ENCODE data around the gene TTYH3. TPM values are rescaled to one million over a fixed set of nuclear protein-coding genes. Genes with fewer than 3 reads are reported as not detected.

TTYH3 gene
- total RNA-seq, 1 donor from 2014 or later, result 106 TPM

- peaks cover 10% of the 10 kb centered on the region for H3K27me3 ChIP-seq (ENCODE audit: control insufficient read depth, insufficient read depth, low read length)
- no peak for DNase-seq (ENCODE audit: low read depth)
- no peaks in the 10 kb centered on the region for H3K36me3 ChIP-seq (ENCODE audit: control insufficient read depth, insufficient read depth, low read length)
- no peak overlapping the region for H3K4me3 ChIP-seq (ENCODE audit: low read depth, low read length)
- TF ChIP-seq, protein P1, sequence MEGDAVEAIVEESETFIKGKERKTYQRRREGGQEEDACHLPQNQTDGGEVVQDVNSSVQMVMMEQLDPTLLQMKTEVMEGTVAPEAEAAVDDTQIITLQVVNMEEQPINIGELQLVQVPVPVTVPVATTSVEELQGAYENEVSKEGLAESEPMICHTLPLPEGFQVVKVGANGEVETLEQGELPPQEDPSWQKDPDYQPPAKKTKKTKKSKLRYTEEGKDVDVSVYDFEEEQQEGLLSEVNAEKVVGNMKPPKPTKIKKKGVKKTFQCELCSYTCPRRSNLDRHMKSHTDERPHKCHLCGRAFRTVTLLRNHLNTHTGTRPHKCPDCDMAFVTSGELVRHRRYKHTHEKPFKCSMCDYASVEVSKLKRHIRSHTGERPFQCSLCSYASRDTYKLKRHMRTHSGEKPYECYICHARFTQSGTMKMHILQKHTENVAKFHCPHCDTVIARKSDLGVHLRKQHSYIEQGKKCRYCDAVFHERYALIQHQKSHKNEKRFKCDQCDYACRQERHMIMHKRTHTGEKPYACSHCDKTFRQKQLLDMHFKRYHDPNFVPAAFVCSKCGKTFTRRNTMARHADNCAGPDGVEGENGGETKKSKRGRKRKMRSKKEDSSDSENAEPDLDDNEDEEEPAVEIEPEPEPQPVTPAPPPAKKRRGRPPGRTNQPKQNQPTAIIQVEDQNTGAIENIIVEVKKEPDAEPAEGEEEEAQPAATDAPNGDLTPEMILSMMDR (IDR thresholded peaks at IDR 0.05; ENCODE audit: insufficient read depth, low read length, poor library complexity, severe bottlenecking), result no peak
Measured at GRCh38 chr7:2666155-2666554, 34.4 kb downstream of the TTYH3 start.

GRCh38 chr7:2666588-2667250 lies 34.9 kb downstream of the TTYH3 start:
- peaks cover 12% of the 10 kb centered on the region for H3K27me3 ChIP-seq (ENCODE audit: control insufficient read depth, insufficient read depth, low read length)
- H3K4me3 ChIP-seq (ENCODE audit: low read depth, low read length), result no peak overlapping the region
- TF ChIP-seq, protein P1 (IDR thresholded peaks at IDR 0.05; ENCODE audit: insufficient read depth, low read length, poor library complexity, severe bottlenecking), result no peak
- DNase-seq (ENCODE audit: low read depth), result no peak
- no peaks in the 10 kb centered on the region for H3K36me3 ChIP-seq (ENCODE audit: control insufficient read depth, insufficient read depth, low read length)

GRCh38 chr7:2667843-2668242 lies 36.1 kb downstream of the TTYH3 start:
- H3K36me3 ChIP-seq (ENCODE audit: control insufficient read depth, insufficient read depth, low read length), result no peaks in the 10 kb centered on the region
- H3K27me3 ChIP-seq (ENCODE audit: control insufficient read depth, insufficient read depth, low read length), result peaks cover 12% of the 10 kb centered on the region
- TF ChIP-seq, protein P1 (IDR thresholded peaks at IDR 0.05; ENCODE audit: insufficient read depth, low read length, poor library complexity, severe bottlenecking), result no peak
- DNase-seq (ENCODE audit: low read depth), result no peak
- H3K4me3 ChIP-seq (ENCODE audit: low read depth, low read length), result no peak overlapping the region

GRCh38 chr7:2668401-2668800 lies 36.6 kb downstream of the TTYH3 start:
- Histone ChIP-seq H3K4me3 (ENCODE audit: low read depth, low read length) (no peak overlapping the region), H3K27me3 (ENCODE audit: control insufficient read depth, insufficient read depth, low read length) (peaks cover 12% of the 10 kb centered on the region), H3K36me3 (ENCODE audit: control insufficient read depth, insufficient read depth, low read length) (no peaks in the 10 kb centered on the region)
- DNase-seq (ENCODE audit: low read depth), result peak; percentile 51
- TF ChIP-seq, protein P1 (IDR thresholded peaks at IDR 0.05; ENCODE audit: insufficient read depth, low read length, poor library complexity, severe bottlenecking), result no peak

GRCh38 chr7:2670171-2670570 lies 38.4 kb downstream of the TTYH3 start:
- Histone ChIP-seq H3K27me3 (ENCODE audit: control insufficient read depth, insufficient read depth, low read length) (peaks cover 12% of the 10 kb centered on the region), H3K4me3 (ENCODE audit: low read depth, low read length) (no peak overlapping the region), H3K36me3 (ENCODE audit: control insufficient read depth, insufficient read depth, low read length) (no peaks in the 10 kb centered on the region)
- no peak for DNase-seq (ENCODE audit: low read depth)
- TF ChIP-seq, protein P1 (IDR thresholded peaks at IDR 0.05; ENCODE audit: insufficient read depth, low read length, poor library complexity, severe bottlenecking), result no peak

All from kidney epithelial cell (primary cell).